GM12878 (cell line): Measurements from ENCODE around the gene ZNF816. TPM values are rescaled to one million over a fixed set of nuclear protein-coding genes. Genes with fewer than 3 reads are reported as not detected.
A peak's percentile ranks its signal among the peaks of the same experiment; 100 is the strongest.

Source experiments
- CHD2 ChIP-seq: IDR thresholded peaks from 2 replicates; pipeline ENCODE4 v1.6.1; 2011; ENCODE audit warnings: low read depth, low read length, improper control_type of control experiment, borderline replicate concordance
- EED ChIP-seq: sonication (generic); IDR thresholded peaks from 2 replicates; pipeline ENCODE4 v1.6.1; 2016; ENCODE audit warnings: antibody characterized with exemption, low read depth
- ESRRA ChIP-seq: IDR thresholded peaks from 2 replicates; pipeline ENCODE4 v1.6.1; 2012; ENCODE audit warnings: mild to moderate bottlenecking, low read length, improper control_type of control experiment
- FOS ChIP-seq: IDR thresholded peaks from 3 replicates; pipeline ENCODE4 v1.6.1; 2011; ENCODE audit warnings: borderline replicate concordance; ENCODE audit not compliant: insufficient read length; ENCODE audit errors: extremely low read depth
- FOXK2 ChIP-seq: fragments of 450-650 bp; IDR thresholded peaks from 2 replicates; pipeline ENCODE4 v1.6.1; 2017; ENCODE audit warnings: mild to moderate bottlenecking, moderate library complexity
- GABPA ChIP-seq: IDR thresholded peaks from 2 replicates; pipeline ENCODE4 v1.6.1; 2014; ENCODE audit warnings: antibody characterized with exemption, low read depth, mild to moderate bottlenecking, inconsistent platforms
- HCFC1 ChIP-seq: fragments of 150-350 bp; IDR thresholded peaks from 2 replicates; pipeline ENCODE4 v1.6.1; 2014; ENCODE audit warnings: low read length
- HDAC6 ChIP-seq: fragments of 200-600 bp; sonication (generic); IDR thresholded peaks from one replicate; pipeline ENCODE4 v1.8.0; 2017; ENCODE audit warnings: antibody characterized with exemption; ENCODE audit not compliant: unreplicated experiment
- IKZF1 ChIP-seq: fragments of 450-650 bp; conservative IDR thresholded peaks from 2 replicates; pipeline ENCODE4 v1.6.1; 2017; ENCODE audit warnings: antibody characterized with exemption, mild to moderate bottlenecking
- JUNB ChIP-seq: IDR thresholded peaks from 2 replicates; pipeline ENCODE4 v1.6.1; 2016; ENCODE audit warnings: antibody characterized with exemption, mild to moderate bottlenecking
- JUND ChIP-seq: IDR thresholded peaks from 2 replicates; pipeline ENCODE4 v1.6.1; 2012; ENCODE audit warnings: low read depth, mild to moderate bottlenecking, low read length, improper control_type of control experiment, moderate library complexity
- MTA3 ChIP-seq: IDR thresholded peaks from 2 replicates; pipeline ENCODE4 v1.6.1; 2012; ENCODE audit warnings: low read length, inconsistent platforms, borderline replicate concordance
- MXI1 ChIP-seq: fragments of 150-350 bp; IDR thresholded peaks from 2 replicates; pipeline ENCODE4 v1.6.1; 2011; ENCODE audit warnings: low read depth, mild to moderate bottlenecking, inconsistent platforms, low read length, improper control_type of control experiment
- NFYA ChIP-seq: IDR thresholded peaks from 2 replicates; pipeline ENCODE4 v1.6.1; 2011; ENCODE audit warnings: low read depth, mild to moderate bottlenecking, low read length, improper control_type of control experiment, borderline replicate concordance
- RB1 ChIP-seq: fragments of 450-650 bp; formaldehyde crosslinking; IDR thresholded peaks from 2 replicates; pipeline ENCODE4 v1.6.1; 2017; ENCODE audit warnings: mild to moderate bottlenecking, borderline replicate concordance
- RELA ChIP-seq: fragments of 450-650 bp; IDR thresholded peaks from 2 replicates; pipeline ENCODE4 v1.8.0; 2014; ENCODE audit warnings: borderline replicate concordance; ENCODE audit not compliant: partially characterized antibody
- SP1 ChIP-seq: IDR thresholded peaks from one replicate; pipeline ENCODE4 v1.6.1; 2011; ENCODE audit warnings: low read depth, low read length
- SPI1 ChIP-seq: IDR thresholded peaks from 2 replicates; pipeline ENCODE4 v1.6.1; 2011; ENCODE audit warnings: low read depth, mild to moderate bottlenecking, low read length, moderate library complexity, borderline replicate concordance; ENCODE audit not compliant: insufficient read depth
- SREBF1 ChIP-seq: IDR thresholded peaks from 2 replicates; pipeline ENCODE4 v1.6.1; 2012; ENCODE audit warnings: mild to moderate bottlenecking, low read length
- SUZ12 ChIP-seq: fragments of 200-600 bp; sonication (generic); IDR thresholded peaks from one replicate; pipeline ENCODE4 v1.6.1; 2018; ENCODE audit warnings: antibody characterized with exemption, mild to moderate bottlenecking; ENCODE audit not compliant: unreplicated experiment
- TCF3 ChIP-seq: IDR thresholded peaks from 2 replicates; pipeline ENCODE4 v1.6.1; 2012; ENCODE audit warnings: low read depth, mild to moderate bottlenecking, low read length, borderline replicate concordance; ENCODE audit not compliant: insufficient read depth
- polyA plus RNA-seq, 11 experiments: library from polyadenylated mRNA; depleted of rRNA in 4 of 11; unstranded in 6 of 11; stranded (reverse) in 5 of 11; fragments of >200 nt; fragmentation: Nextera tagmentation in 4 of 11; fragmentation: Illumina TruSeq in 1 of 11; extraction: Ambion mirVana in 4 of 11; extraction: Trizol in 1 of 11; gene quantifications; 1 replicate in 1 of 11; 2 replicates in 10 of 11; pipeline versions ENCODE4 v1.2.1 to v1.2.3, GENCODE V29; 2011 to 2016; ENCODE audit warnings: inconsistent platforms in 2 of 11, missing spikeins in 2 of 11, low read depth in 1 of 11
- total RNA-seq, 4 experiments: library from RNA; depleted of rRNA in 3 of 4; stranded (reverse); fragments of >200 nt in 3 of 4; fragmentation: Illumina TruSeq in 1 of 4; extraction: Trizol in 1 of 4; gene quantifications; 2 replicates each; pipeline versions ENCODE4 v1.2.1 to v1.2.3, GENCODE V29; 2013 to 2021
- TF ChIP-seq, protein P1 (sequence below): IDR thresholded peaks from 2 replicates; pipeline ENCODE4 v1.6.1; 2011; ENCODE audit warnings: borderline replicate concordance, low read depth, mild to moderate bottlenecking, moderate library complexity, low read length; ENCODE audit not compliant: insufficient read depth, poor library complexity, severe bottlenecking
- TF ChIP-seq, protein P2 (sequence below), 3 experiments: IDR thresholded peaks in 2 of 3; conservative IDR thresholded peaks in 1 of 3; 2 replicates each; pipeline ENCODE4 v1.5.1; 2011; ENCODE audit warnings: low read depth in 3 of 3, low read length in 3 of 3, mild to moderate bottlenecking in 3 of 3, control low read depth in 2 of 3, moderate library complexity in 2 of 3, inconsistent platforms in 1 of 3, mixed read lengths in 1 of 3; ENCODE audit not compliant: control insufficient read depth in 2 of 3, insufficient read depth in 1 of 3; ENCODE audit errors: extremely low read depth in 1 of 3
- TF ChIP-seq, protein P3 (sequence below): fragments of 450-650 bp; IDR thresholded peaks from 2 replicates; pipeline ENCODE4 v1.6.1; 2018; ENCODE audit warnings: mild to moderate bottlenecking, low read depth, moderate library complexity; ENCODE audit not compliant: partially characterized antibody

The ZNF816 gene
- total and polyA plus RNA-seq, 10 of the 15 experiments (the other 5 are each of a cell fraction or from before 2014, with no cell fraction given): 4.0 to 15.6 (median 7.5) TPM

DNA sequence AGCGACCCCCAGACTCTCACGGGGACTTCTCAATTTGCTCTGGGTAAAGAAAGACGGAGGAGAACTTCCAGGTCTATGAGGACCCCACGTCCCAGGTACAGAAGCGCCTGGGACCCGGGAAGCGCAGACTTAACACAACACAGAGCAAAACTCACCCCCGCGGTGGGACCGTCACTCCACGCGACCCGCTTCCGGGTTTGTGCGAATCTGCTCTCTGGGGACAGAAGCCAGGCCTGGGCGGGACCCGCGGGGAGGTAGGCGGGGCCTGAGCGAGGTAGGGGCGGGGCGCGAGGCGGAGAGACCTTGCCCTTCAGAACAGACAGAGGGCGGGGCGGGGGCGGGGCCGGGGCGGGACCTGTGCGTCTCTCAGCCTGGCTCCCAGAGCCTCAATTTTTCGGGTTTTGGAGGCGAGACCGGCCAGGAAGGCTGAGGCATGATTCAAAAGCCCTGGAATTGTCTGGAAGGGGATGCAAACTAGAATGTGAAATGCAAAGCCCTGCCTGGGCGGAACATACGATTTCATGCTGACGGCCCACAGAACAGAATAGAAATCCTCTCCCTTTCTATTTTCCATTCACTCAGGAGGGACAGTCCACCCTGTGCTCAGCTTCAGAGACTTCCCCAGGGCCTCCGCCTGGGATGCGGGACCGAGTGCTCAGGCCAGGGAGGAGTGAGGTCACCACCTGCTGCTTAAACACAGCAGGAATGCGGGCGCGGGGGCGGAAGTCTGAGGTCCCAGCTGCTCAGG, 20.1 kb downstream of the ZNF816 start (continued):
- TF ChIP-seq GABPA (no peak), FOXK2 (no peak), HCFC1 (peak; percentile 1; the same call in 1 of the 2 replicates), RB1 (peak; percentile 40; the same call in 1 of the 2 replicates), SPI1 (no peak), SREBF1 (no peak), NFYA (no peak), IKZF1 (0 out of 2 replicates have a peak, but pooled peaks have one; percentile 13), TCF3 (0 out of 2 replicates have a peak, but pooled peaks have one; percentile 19), ESRRA (no peak), JUNB (no peak), JUND (no peak), FOS (no peak), SUZ12 (no peak), MXI1 (0 out of 2 replicates have a peak, but pooled peaks have one; percentile 3), MTA3 (no peak), HDAC6 (no peak), SP1 (peak; percentile 13), CHD2 (no peak), RELA (no peak), EED (0 out of 2 replicates have a peak, but pooled peaks have one; percentile 23)
- TF ChIP-seq, protein P1, sequence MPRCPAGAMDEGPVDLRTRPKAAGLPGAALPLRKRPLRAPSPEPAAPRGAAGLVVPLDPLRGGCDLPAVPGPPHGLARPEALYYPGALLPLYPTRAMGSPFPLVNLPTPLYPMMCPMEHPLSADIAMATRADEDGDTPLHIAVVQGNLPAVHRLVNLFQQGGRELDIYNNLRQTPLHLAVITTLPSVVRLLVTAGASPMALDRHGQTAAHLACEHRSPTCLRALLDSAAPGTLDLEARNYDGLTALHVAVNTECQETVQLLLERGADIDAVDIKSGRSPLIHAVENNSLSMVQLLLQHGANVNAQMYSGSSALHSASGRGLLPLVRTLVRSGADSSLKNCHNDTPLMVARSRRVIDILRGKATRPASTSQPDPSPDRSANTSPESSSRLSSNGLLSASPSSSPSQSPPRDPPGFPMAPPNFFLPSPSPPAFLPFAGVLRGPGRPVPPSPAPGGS: no peak
- TF ChIP-seq, protein P2, sequence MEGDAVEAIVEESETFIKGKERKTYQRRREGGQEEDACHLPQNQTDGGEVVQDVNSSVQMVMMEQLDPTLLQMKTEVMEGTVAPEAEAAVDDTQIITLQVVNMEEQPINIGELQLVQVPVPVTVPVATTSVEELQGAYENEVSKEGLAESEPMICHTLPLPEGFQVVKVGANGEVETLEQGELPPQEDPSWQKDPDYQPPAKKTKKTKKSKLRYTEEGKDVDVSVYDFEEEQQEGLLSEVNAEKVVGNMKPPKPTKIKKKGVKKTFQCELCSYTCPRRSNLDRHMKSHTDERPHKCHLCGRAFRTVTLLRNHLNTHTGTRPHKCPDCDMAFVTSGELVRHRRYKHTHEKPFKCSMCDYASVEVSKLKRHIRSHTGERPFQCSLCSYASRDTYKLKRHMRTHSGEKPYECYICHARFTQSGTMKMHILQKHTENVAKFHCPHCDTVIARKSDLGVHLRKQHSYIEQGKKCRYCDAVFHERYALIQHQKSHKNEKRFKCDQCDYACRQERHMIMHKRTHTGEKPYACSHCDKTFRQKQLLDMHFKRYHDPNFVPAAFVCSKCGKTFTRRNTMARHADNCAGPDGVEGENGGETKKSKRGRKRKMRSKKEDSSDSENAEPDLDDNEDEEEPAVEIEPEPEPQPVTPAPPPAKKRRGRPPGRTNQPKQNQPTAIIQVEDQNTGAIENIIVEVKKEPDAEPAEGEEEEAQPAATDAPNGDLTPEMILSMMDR (IDR thresholded peaks at IDR 0.05 in 2 of 3, conservative IDR thresholded peaks at IDR 0.05 in 1 of 3; ENCODE audit: control insufficient read depth in 2 of 3, extremely low read depth in 1 of 3, insufficient read depth in 1 of 3, low read depth in 3 of 3, low read length in 3 of 3): no peak
- TF ChIP-seq, protein P3, sequence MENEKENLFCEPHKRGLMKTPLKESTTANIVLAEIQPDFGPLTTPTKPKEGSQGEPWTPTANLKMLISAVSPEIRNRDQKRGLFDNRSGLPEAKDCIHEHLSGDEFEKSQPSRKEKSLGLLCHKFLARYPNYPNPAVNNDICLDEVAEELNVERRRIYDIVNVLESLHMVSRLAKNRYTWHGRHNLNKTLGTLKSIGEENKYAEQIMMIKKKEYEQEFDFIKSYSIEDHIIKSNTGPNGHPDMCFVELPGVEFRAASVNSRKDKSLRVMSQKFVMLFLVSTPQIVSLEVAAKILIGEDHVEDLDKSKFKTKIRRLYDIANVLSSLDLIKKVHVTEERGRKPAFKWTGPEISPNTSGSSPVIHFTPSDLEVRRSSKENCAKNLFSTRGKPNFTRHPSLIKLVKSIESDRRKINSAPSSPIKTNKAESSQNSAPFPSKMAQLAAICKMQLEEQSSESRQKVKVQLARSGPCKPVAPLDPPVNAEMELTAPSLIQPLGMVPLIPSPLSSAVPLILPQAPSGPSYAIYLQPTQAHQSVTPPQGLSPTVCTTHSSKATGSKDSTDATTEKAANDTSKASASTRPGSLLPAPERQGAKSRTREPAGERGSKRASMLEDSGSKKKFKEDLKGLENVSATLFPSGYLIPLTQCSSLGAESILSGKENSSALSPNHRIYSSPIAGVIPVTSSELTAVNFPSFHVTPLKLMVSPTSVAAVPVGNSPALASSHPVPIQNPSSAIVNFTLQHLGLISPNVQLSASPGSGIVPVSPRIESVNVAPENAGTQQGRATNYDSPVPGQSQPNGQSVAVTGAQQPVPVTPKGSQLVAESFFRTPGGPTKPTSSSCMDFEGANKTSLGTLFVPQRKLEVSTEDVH: no peak
